Choroid plexus epithelial cell (primary cell): ENCODE results near the gene SMIM35.
"Not testable (repeated sequence)": the region's sequence is repeated elsewhere in the genome, so short reads cannot be mapped to it uniquely, and the experiment has no call there.

Experiments
- DNase-seq: peaks from one replicate; pipeline ENCODE4 v3.0.0-alpha.2; 2010; ENCODE audit warnings: low read depth
- H3K4me3 ChIP-seq: 2 replicates; pipeline ENCODE4 v1.5.1; 2011; ENCODE audit warnings: low read depth, mild to moderate bottlenecking, control low read depth, low read length, moderate library complexity
- CTCF ChIP-seq: conservative IDR thresholded peaks from 2 replicates; pipeline ENCODE4 v1.5.1; 2011; ENCODE audit warnings: low read depth, mild to moderate bottlenecking, control low read depth, inconsistent platforms, low read length, moderate library complexity

The SMIM35 gene

GRCh38 chr11:117980720-117981119 lies 106.0 kb downstream of the SMIM35 start:
- TF ChIP-seq CTCF = no peak
- DNase-seq = no peak
- no peak overlapping the region for H3K4me3 ChIP-seq

- DNase-seq = no peak
- no peak for TF ChIP-seq CTCF
- H3K4me3 ChIP-seq = no peak overlapping the region
Measured at GRCh38 chr11:117980280-117980679, 106.5 kb downstream of the SMIM35 start.

- TF ChIP-seq CTCF = no peak
- H3K4me3 ChIP-seq = no peak overlapping the region
- no peak for DNase-seq
Measured at GRCh38 chr11:117979481-117980211, 107.1 kb downstream of the SMIM35 start.

- TF ChIP-seq CTCF = no peak
- no peak for DNase-seq
- no peak overlapping the region for H3K4me3 ChIP-seq
Measured at GRCh38 chr11:117978991-117979390, 107.8 kb downstream of the SMIM35 start.

- not testable (repeated sequence) for DNase-seq, H3K4me3 ChIP-seq
Measured at GRCh38 chr11:117978291-117978910, 108.4 kb downstream of the SMIM35 start.

GRCh38 chr11:117977612-117978264 lies 109.0 kb downstream of the SMIM35 start:
- H3K4me3 ChIP-seq, DNase-seq: not testable (repeated sequence)

- no peak for TF ChIP-seq CTCF
- no peak overlapping the region for H3K4me3 ChIP-seq
- DNase-seq = no peak
Measured at GRCh38 chr11:117977029-117977428, 109.7 kb downstream of the SMIM35 start.

GRCh38 chr11:117976445-117976844 lies 110.3 kb downstream of the SMIM35 start:
- DNase-seq = no peak
- no peak overlapping the region for H3K4me3 ChIP-seq
- TF ChIP-seq CTCF = no peak
